Measurements from ENCODE around the gene MYOG. TPM values are rescaled to one million over a fixed set of nuclear protein-coding genes. Genes with fewer than 3 reads are reported as not detected.
A peak's percentile ranks its signal among the peaks of the same experiment; 100 is the strongest.

MYOG gene
- total RNA-seq, 1 donor from 2014 or later, result not detected

- DNase-seq (ENCODE audit: low read depth in 2 of 2), result no peak
These were observed 4.8 kb upstream of the MYOG start for GRCh38 chr1:203090421-203091198.

- no peak for DNase-seq (ENCODE audit: low read depth in 2 of 2)
These were observed 3.8 kb upstream of the MYOG start for GRCh38 chr1:203089651-203090045.

GRCh38 chr1:203089001-203089650, 3.3 kb upstream of the MYOG start:
- no peak for DNase-seq (ENCODE audit: low read depth in 2 of 2)

- DNase-seq (ENCODE audit: low read depth in 2 of 2), result no peak
These were observed 2.6 kb upstream of the MYOG start for GRCh38 chr1:203088441-203088840.

GRCh38 chr1:203086992-203087763, 1.4 kb upstream of the MYOG start:
- no peak for DNase-seq (ENCODE audit: low read depth in 2 of 2)

- DNase-seq (ENCODE audit: low read depth in 2 of 2), result peak; percentile 10 to 20
These were observed 954 bp downstream of the MYOG start for GRCh38 chr1:203084588-203085527.

GRCh38 chr1:203083463-203083921, 2.3 kb downstream of the MYOG start:
- no peak for DNase-seq (ENCODE audit: low read depth in 2 of 2)

GRCh38 chr1:203082571-203083462, 3.0 kb downstream of the MYOG start:
- no peak for DNase-seq (ENCODE audit: low read depth in 2 of 2)

GRCh38 chr1:203082231-203082505, 3.6 kb downstream of the MYOG start:
- no peak for DNase-seq (ENCODE audit: low read depth in 2 of 2)

GRCh38 chr1:203081465-203082230, 4.2 kb downstream of the MYOG start:
- DNase-seq (ENCODE audit: low read depth in 2 of 2), result no peak

- DNase-seq (ENCODE audit: low read depth in 2 of 2), result no peak
These were observed 5.4 kb downstream of the MYOG start for GRCh38 chr1:203080456-203080855.

- no peak for DNase-seq (ENCODE audit: low read depth in 2 of 2)
These were observed 7.3 kb downstream of the MYOG start for GRCh38 chr1:203078478-203078877.

GRCh38 chr1:203077956-203078355, 7.9 kb downstream of the MYOG start:
- no peak for DNase-seq (ENCODE audit: low read depth in 2 of 2)

GRCh38 chr1:203077367-203077766, 8.4 kb downstream of the MYOG start:
- no peak for DNase-seq (ENCODE audit: low read depth in 2 of 2)

- DNase-seq (ENCODE audit: low read depth in 2 of 2), result no peak
These were observed 9.7 kb downstream of the MYOG start for GRCh38 chr1:203076031-203076511.

- DNase-seq (ENCODE audit: low read depth in 2 of 2), result no peak
These were observed 10.4 kb downstream of the MYOG start for GRCh38 chr1:203075236-203076030.

GRCh38 chr1:203074610-203075009, 11.2 kb downstream of the MYOG start:
- DNase-seq (ENCODE audit: low read depth in 2 of 2), result no peak

- no peak for DNase-seq (ENCODE audit: low read depth in 2 of 2)
These were observed 12.3 kb downstream of the MYOG start for GRCh38 chr1:203073469-203073868.

GRCh38 chr1:203072911-203073310, 12.9 kb downstream of the MYOG start:
- no peak for DNase-seq (ENCODE audit: low read depth in 2 of 2)

Measured in lung microvascular endothelial cell (primary cell).